GM18951 (cell line): ENCODE results near the gene CRIP1.
A peak's percentile ranks its signal among the peaks of the same experiment; 100 is the strongest.

Experiments used
- POLR2A ChIP-seq: IDR thresholded peaks from 4 replicates; pipeline ENCODE4 v1.6.1; 2011; ENCODE audit warnings: mild to moderate bottlenecking; ENCODE audit not compliant: insufficient read length, insufficient read depth; ENCODE audit errors: extremely low read depth
- in situ Hi-C: fragments of 300-500 bp; cut with MboI; formaldehyde crosslinking; loops from one replicate; pipeline ENCODE4 v1.12.0; 2022; ENCODE audit warnings: low sequenced_read_pairs, mixed read lengths, inconsistent platforms; ENCODE audit not compliant: unreplicated experiment

Gene CRIP1

DNA sequence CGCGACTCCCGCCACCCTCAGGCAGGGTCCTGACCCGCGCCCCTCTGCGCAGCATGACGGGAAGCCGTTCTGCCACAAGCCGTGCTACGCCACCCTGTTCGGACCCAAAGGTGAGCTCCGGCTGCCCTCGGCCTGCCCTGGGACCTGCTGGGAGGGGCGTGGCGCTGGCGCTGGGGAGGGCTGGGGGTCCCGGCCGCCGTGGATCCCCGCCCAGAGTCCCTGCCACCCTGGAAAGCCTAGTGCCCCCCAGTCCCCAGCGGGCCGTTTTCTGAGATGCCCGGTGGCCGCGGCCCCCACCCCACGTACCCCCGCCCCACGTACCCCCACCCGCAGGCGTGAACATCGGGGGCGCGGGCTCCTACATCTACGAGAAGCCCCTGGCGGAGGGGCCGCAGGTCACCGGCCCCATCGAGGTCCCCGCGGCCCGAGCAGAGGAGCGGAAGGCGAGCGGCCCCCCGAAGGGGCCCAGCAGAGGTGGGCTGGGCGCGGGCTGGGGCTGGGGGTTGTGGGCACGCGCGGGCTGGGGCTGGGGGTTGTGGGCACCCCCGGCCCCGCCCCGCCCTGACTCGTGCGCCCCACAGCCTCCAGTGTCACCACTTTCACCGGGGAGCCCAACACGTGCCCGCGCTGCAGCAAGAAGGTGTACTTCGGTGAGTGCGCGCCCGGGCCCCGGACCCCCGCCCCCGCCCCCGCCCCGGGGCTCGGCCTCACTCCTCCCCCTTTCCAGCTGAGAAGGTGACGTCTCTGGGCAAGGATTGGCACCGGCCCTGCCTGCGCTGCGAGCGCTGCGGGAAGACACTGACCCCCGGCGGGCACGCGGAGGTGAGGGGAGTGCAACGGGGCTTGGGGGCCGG lies 8.1 kb upstream of the CRIP1 start:
- TF ChIP-seq POLR2A = no peak
- in situ Hi-C loops = no loop called here

DNA sequence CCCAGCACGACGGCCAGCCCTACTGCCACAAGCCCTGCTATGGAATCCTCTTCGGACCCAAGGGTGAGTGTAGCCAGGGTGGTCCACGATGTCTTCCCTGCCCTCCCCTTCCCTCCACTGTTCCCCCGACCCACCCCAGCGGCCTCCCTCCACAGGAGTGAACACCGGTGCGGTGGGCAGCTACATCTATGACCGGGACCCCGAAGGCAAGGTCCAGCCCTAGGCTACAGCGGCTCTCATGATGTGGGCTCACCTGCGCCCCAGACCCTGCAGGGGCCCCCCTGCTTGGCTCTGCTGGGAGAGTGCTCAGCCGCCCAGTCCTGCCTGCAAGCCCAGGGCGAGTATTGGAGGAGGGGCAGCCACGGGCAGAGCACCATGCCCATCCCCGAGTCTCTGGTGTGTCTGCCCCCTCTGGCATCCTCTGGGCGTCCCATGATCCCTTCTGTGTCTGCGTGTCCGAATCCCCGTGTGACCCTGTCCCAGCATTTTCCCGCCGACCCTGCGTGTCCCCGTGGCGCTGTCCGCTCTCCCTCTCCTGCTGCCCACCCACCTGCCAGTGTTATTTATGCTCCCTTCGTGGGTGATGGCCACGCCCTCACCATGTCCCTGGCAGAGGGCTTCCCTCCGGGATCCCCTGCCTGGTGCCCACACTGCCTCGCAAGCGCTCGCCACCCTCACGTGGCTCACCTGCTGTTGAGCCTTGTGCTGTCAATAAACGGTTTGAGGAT lies 7.1 kb upstream of the CRIP1 start:
- in situ Hi-C loops = no loop called here
- TF ChIP-seq POLR2A = no peak

DNA sequence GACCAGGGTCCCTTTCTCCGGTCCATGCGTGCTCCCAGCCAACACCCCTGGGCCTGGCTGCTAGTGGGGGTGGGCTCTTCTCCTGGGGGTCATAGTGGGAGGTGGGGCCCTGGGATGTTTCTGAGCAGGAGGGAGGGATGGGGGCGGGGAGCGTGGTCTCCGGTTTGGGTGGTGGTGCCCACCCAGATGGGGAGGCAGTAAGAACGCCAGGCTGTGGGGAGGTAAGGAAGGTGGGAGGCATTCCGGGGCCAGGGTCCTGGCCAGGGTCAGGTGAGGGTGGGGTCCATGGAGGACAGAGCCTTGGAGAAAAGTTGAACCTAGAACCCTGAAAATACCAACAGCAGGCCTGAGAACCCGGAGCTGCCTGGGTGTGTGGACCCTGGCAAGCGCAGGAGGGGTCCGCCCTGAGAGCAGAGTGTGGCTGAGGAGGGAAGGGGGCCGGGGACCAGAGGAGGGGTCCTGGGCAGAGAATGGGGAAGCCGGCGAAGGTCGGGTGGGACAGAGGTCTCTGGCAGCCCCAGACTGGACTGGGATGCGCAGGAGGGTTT lies 6.4 kb upstream of the CRIP1 start:
- TF ChIP-seq POLR2A = no peak
- in situ Hi-C loops = no loop called here

DNA sequence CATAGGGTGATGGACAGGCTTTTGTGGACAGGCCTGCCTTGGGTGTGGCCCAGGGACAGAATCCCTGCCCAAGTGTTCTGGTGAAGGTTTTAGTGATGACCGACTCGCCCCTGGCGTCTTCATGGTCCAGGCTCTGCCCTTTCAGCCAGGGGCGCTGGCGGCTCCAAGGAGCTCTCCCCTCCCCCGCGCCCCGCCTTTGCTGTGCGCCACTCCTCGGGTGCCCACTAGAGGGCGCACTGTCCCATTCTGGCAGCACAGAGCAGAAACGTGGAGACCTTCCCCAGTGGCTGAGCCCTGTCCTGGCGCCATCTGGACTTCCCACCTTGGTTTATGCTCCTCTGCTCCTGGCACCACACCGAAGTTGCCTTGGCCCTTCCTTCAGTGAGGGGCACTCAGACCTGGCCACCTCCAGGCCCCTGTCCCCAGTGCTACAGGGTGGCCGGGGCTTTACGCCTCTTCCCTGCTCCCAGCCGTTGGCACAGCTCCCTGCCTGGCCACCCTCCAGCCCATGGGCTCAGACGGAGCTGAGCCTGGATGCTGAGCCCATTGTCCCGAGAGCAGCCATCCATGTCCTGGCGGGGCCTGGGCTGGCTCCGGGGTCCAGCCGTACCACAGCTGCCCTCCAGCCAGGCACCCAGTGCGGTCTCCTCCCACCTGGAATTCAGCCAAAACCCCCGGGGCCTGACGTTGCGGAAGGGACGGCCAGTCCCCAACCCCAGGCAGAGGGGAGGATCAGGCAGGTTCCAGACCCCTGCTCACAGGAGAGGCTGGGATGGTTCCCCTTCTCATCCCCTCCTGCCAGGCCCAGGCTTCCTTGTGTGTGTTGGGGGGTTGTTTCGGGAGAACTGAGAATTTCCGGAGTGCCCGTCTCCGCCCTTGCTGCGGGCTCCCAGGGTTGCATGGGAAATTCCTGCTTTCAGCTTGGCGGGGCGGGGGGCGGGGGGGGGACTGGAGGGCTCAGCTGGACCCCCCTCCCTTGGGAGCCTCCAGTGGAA lies 5.6 kb upstream of the CRIP1 start:
- in situ Hi-C loops = no loop called here
- peak; percentile 12 for TF ChIP-seq POLR2A

DNA sequence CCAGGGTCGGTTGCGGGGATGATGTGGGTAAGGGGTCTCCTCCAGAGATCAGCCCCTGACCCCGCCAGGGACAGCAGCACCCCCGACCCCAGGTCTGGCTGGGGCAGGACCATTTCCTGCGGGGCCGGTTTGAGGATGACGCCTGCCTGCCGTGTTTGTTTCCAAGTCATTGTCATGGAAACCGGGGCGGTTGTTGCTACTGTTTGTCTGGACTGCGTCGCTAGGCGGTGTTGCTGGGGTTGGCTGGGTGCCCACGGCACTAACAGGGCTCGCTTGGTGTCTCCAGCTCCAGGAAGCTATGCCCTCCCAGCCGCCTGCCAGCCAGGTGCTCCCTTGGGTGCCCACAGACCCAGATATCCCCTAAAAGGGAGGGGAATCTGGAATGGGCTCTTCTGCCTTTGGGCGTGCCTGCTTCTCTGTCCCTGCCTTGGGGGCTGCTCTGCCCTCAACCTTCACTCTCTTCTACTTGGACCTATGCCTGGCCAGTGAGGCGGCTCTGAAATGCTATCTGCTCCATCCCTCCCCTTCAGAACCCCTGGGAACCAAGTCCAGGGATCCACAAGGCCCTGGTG lies 4.7 kb upstream of the CRIP1 start:
- in situ Hi-C loops = no loop called here
- peak; percentile 5 for TF ChIP-seq POLR2A

DNA sequence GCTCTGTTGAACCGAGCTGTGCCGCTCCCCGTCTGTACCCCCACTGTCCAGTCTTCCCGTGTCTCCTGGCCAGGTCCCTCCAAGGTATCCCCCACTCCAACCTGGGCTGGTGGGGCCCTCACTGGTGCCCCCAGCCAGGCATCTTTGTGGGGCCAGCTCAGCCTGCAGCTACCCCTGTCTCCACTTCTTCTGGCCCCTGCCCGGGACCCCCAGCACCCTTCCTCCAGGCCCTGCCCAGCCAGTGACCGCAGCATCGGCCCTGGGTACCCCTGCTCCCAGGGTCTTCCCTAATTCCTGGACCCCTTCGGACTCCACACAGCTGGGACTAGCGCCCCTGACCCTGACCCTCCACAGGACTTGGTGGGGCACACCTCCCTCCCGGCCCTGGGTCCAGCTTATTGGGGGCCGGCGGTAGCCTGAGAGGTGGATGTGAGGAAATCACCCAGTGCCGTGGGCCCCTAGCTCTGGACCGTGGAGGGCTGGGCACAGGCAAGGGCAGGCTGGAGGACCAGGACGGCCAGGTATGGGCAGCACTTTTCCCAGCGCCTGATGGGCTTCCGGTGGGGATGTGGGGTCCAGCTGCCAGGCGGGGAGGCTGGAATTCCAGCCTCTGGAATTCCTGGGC lies 4.1 kb upstream of the CRIP1 start:
- in situ Hi-C loops = no loop called here
- no peak for TF ChIP-seq POLR2A

DNA sequence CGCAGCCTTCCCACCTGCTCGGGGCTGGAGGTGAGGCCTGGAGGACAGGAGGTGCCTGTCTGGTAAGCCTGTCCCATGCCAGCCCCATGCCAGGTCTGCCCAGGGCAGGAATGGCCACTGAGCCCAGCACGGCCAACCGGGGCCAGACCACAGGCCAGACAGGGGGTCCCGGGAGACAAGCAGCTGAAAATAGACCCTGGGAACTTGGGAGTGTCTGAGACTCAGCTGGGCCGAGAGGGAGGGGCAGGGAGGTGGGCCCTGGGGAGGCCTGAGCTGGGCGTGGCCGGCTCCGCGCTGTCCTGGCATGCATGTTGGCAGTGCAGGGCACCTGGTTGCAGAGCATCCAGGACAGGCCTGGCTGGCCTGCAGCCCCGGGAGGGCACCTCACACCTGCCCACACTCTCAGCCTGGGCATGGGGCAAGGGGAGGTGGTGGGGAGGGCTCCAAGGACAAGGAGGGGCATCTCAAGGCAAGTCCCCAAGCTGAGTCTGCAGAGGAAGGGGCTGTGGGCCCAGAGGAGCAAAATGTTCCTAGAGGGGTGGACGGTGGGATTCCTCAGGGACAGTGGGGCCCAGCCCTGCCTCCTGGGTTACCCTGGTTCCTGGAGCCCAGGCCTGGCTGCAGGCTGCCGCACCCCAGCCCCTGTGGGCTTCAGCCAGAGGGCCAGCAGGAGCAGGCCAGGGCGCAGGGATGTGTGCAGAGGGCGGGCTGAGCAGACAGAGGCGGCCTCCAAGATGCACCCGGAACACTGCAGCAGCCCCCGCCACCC lies 3.2 kb upstream of the CRIP1 start:
- no peak for TF ChIP-seq POLR2A
- in situ Hi-C loops = no loop called here

DNA sequence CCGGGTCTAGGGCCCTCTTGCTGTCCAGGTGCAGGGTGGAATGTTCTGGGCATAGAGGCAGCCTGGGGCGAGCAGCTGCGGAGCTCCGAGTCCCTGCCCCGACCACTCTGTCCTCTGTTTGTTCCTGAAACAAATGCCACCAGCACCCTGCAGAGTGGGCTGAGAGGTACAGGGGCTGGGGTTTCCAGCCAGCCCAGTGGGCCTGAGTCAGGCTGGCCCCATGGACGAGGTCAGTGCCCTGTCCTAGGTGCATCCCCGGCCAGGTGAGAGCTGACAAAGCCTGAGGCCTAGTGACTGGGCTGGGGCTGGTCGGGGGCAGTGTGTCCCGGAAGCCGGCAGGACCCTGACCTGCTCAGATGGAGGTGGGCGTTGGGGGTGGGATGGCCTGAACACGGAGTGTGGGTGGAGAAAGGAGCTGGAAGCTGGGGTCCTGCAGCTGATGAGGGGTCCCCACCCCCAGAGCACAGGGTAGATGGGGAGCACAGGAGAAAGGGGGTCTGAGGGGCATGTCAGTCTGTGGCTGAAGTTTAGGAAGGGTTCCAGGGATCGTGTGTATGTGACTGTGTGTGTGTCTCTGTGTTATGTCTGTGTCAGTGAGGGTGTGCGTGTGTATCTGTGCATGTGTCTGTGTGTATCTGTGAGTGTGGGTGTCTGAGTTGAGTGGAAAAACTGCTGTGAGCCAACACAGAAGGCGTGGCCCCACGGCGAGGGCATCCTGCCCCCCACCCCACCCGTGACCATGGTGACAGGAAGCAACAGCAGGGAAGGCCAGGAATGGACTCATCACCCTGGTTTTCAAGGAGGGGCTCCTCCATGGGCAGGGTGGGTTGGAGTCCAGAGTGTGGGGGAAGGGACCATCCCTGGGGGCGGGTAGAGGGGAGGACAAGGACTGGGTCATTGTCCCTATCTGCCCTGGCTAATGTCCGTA lies 2.4 kb upstream of the CRIP1 start:
- in situ Hi-C loops = no loop called here
- TF ChIP-seq POLR2A = no peak

DNA sequence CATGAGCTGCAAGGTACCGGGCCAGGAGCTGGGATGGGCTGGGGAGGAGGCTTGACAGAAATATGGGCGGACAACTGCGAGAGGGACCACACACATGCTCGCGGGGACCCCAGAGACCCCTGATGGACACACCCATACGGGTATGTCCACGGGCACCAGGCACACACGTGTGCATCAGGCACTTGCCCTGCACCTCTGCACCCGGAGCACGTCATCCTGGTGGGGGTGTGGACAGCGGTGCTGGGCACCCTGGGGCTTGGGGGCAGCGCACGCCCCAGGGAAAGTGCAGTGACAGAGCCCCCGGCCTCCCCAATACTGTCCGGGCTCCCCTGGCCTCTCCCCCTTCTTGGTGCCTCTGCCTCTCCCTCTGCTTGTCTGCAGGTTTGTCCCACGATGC lies 1.7 kb upstream of the CRIP1 start:
- in situ Hi-C loops = no loop called here
- no peak for TF ChIP-seq POLR2A

DNA sequence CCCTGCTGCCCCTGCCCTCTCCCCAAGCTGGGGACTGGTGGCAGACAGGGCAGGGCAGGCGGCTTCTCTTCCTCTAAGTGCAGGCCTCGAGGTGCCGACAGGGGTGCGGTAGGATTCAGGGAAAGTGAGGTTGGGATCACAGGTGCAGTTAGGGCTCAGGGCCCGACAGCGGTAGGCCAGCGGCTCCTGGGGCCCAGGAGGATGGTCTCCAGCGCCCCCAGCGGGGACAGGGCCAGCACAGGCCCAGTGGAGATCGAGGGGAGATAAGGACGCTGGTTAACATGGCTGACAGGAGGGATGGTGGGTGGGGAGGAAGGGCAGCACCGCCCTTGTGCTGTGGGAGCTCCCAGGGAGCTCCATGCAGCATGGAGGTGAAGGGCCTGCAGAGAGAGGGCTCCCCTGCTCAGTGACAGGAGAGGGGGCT lies 935 bp upstream of the CRIP1 start:
- in situ Hi-C loops = no loop called here
- no peak for TF ChIP-seq POLR2A
